GM21528 (cell line): Measurements from ENCODE around the gene CCT8.
"Not testable (repeated sequence)": the region's sequence is repeated elsewhere in the genome, so short reads cannot be mapped to it uniquely, and the experiment has no call there.

Experiments
- ATAC-seq: cut with Tn5 transposase; IDR thresholded peaks from one replicate; pipeline ENCODE4 v1.9.1; 2021; ENCODE audit warnings: mild to moderate bottlenecking, moderate library complexity; ENCODE audit not compliant: unreplicated experiment, low FRiP score

The CCT8 gene

DNA sequence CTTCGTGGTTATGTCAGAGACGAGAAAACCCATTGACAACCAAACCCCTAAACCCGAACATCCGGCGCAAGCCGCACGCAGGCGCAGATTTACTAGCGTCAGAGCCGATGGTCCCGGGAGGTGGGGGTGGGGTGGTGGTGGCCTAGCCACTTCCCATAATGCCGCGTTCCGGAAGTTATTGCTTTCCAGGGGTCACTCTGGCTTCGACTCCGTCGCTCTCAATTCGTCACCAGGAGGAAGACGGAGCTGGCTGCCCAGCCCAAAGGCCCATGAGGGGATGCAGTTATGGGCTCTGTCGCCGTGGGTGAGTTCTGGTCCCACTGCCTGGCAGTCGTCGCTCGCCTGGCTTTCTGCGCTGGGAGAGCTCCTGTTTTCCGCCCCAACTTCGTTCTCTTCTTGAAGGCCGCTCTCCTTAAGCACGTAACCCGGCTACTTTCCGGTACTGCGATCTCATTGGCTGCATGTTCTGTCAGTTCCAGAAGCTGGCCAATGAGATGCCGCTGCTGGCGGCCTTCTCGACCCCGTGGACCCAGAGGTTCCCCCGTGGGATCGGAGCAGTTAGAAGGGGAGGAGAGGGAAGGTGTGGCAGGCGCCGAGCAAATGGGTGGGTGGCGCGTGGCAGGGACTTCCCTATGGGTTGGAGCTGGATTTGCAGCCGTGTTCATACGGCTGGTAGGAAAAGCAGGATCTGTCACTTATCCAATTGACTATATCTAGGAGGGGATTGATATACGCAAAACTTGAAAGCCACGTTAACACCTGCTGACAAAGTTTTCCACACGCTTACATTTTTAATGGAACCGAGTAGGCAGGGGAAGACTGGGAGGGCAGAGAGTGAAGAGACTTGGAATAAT is 48.7 kb downstream of the CCT8 start, which contains the start of gene USP16:
Gene USP16 (plus strand): TSS at position 195 of the 854 bp plus-strand sequence. CDS start 3,246 bp downstream, outside the sequence.
- ATAC-seq: peak; percentile 98

DNA sequence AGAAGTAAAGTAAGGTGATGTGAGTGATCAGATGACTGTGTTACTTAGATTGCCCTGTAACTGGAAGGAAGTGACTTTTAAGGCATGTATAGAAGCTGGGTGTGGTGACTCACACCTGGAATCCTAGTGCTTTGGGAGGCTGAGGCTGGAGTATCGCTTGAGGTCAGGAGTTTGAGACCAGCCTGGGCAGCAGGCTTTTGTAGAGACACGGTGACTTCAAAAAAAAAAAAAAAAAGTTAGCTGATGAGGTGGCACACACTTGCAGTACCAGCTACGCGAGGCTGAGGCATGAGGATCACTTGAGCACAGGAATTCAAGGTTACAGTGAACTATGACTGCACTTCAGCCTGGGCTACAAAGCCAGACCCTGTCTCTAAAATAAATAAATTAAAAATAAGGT is 51.3 kb downstream of the CCT8 start:
- ATAC-seq: no peak

DNA sequence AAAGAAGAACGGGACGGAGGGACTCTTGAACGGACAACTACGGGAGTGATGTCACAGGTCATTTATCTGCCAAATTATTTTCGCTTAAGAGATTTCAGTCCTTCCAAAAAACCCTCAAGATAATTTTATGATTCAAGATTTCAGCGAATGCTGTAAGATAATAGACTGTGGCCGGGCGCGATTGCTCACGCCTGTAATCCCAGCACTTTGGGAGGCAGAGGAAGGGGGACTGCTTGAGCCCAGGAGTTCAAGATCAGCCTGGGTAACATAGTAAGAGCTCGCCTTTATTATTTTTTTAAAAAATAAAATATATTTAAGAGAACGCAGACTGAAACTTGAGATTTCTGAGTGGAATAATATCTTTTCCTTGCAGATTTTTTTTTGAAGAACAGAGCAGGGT is 54.9 kb downstream of the CCT8 start:
- peak; percentile 15 for ATAC-seq

- no peak for ATAC-seq
These were observed 55.7 kb downstream of the CCT8 start for GRCh38 chr21:29017639-29018237.

- ATAC-seq: not testable (repeated sequence)
These were observed 62.2 kb downstream of the CCT8 start for GRCh38 chr21:29011236-29011635.

DNA sequence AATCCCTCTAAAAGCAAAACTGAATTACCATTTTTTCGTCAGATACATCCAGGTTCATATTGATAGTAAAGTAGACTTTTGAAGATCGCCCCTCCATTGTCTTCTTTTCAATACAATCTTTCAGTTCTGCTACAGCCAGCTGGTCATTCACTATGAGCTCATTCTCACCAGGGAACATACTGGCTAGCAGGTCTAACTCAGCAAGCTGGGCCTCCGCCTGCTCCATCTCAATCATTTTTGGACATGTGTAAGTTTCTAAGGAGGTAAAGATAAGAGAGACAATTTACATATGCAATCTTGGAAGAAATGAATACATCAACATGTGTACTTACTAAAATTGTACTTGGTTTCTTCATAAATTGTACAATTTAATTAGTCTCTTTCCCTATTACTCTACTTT is 65.1 kb downstream of the CCT8 start:
- ATAC-seq: no peak

- ATAC-seq: no peak
These were observed 65.6 kb downstream of the CCT8 start for GRCh38 chr21:29007810-29008209.

- no peak for ATAC-seq
These were observed 66.3 kb downstream of the CCT8 start for GRCh38 chr21:29007135-29007534.
